GM21447 (cell line): ENCODE data around the gene CISD2.
"Not testable (repeated sequence)": the region's sequence is repeated elsewhere in the genome, so short reads cannot be mapped to it uniquely, and the experiment has no call there.

Experiments
- ATAC-seq: cut with Tn5 transposase; IDR thresholded peaks from one replicate; pipeline ENCODE4 v1.9.1; 2021; ENCODE audit not compliant: unreplicated experiment

The CISD2 gene

GRCh38 chr4:102849579-102850104, 19.1 kb upstream of the CISD2 start:
- ATAC-seq: no peak

GRCh38 chr4:102850370-102850769, 18.4 kb upstream of the CISD2 start:
- no peak for ATAC-seq

DNA sequence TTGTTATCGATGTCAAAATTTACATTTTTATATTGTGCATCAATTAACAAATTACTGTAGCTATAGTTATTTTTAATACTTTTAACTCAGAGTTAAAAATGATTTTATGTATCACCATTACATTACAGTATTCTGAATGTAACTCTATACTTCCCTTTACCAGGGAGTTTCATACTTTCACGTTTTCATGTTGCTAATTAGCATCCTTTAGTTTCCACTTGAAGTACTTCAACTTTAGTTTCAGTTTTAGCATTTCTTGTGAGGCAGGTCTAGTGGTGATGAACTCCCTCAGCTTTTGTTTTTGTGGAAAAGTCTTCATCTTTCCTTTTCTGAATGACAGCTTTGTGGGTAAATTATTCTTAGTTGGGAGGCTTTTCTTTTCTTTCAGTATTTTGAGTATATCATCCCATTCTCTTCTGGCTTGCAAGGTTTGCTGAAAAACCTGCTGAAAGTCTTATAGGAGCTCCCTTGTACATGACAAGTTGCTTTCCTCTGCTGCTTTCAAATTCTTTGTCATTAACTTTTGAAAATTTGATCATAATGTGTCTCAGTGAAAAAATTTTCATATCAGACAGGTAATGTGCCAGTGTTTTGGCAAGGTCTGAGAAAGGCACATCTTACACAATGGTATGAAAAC, 9.8 kb upstream of the CISD2 start:
- no peak for ATAC-seq

DNA sequence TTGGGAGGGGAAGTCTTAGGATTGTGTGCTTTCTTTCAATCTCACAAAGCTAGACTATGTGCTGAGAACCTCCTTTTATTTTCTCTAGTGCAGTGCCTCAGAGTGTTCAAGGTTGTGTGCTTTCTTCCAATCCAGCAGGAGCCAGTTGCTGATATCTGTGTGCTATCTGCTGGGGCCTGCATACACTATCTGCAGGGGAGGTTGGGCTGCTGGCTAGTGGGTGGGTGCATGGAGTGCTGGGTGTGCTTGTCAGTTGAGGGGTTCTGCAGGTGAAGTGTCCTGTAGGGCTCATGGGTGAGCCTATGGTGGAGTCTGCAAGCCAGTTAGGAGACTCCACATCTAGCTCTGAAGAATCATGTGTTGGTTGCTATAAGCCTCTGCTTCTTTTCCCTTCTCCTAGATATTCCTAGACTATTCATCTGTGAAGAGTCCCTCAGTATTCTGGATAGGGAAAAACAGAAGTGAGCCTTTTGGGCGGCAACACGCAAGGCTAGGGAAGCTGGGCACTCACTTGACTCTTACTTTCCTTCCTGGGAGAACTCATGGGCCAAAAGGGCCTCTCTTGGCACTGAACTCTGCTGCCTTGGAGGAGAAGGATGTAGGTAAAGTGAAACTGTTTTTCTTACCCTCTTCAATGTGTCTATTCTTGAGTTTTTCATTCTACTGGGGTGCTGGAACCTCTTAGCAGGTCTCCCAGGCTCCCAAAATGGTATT, 8.0 kb upstream of the CISD2 start:
- no peak for ATAC-seq

GRCh38 chr4:102862016-102862415, 6.8 kb upstream of the CISD2 start:
- ATAC-seq: no peak

- no peak for ATAC-seq
Observed at GRCh38 chr4:102862747-102863146, 6.0 kb upstream of the CISD2 start.

GRCh38 chr4:102865327-102865726, 3.5 kb upstream of the CISD2 start:
- not testable (repeated sequence) for ATAC-seq

- ATAC-seq: no peak
Observed at GRCh38 chr4:102867278-102868152, 1.3 kb upstream of the CISD2 start.

- ATAC-seq: peak; percentile 48
Observed at GRCh38 chr4:102868153-102868780, 525 bp upstream of the CISD2 start.

DNA sequence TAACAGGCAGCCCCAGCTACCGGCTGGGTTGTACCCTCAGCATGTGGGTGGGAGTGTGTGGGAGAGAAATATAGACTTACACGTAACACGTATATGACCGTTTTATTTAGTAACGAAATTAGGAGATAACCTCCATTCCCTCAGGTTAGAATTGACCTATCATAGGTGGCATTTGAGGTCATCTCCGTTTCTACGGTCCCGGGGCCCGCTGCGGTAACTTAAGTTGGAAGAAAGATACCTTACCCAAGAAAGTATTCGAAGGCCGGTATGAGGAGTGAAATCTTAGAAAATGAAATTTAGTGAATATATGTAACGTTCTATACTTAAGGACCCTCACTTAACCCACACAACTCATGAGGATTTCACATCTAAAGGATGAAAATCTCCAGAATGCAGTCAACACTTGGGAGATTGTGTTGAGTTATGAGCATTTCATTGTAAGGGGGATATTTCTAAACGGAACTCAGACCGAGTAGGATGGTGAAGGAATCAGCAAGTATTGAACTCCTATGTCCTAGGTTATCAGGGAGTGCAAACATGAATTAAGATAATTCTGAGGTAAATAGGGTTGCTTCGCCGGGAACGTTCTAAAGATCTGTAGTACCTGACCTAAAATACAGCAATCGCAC, 891 bp downstream of the CISD2 start:
- peak; percentile 28 for ATAC-seq

GRCh38 chr4:102871772-102872171, 3.0 kb downstream of the CISD2 start:
- ATAC-seq: no peak

DNA sequence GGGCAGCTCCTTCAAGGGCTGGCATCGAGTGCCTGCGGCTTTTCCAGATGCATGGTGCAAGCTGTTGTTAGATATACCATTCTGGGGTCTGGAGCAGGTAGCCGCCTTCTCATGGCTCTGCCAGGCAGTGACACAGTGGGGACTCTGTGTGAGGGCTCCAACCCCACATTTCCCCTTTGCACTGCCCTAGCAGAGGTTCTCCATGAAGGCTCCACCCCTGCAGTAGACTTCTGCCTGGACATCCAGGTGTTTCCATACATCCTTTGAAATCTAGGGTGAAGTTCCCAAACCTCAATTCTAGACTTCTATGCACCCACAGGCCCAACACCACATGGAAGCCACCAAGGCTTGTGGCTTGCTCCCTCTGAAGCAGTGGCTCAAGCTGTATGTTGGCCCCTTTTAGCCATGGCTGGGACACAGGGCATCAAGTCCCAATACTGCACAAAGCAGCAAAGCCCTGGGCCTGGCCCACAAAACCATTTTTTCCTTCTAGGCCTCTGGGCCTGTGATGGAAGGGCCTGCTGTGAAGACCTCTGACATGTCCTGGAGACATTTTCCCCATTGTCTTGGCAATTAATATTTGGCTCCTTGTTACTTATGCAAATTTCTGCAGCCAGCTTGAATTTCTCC, 8.8 kb downstream of the CISD2 start:
- ATAC-seq: not testable (repeated sequence)

- not testable (repeated sequence) for ATAC-seq
Observed at GRCh38 chr4:102878349-102878748, 9.6 kb downstream of the CISD2 start.

GRCh38 chr4:102878901-102879300, 10.1 kb downstream of the CISD2 start:
- ATAC-seq: no peak

GRCh38 chr4:102881343-102881742, 12.6 kb downstream of the CISD2 start:
- no peak for ATAC-seq

GRCh38 chr4:102883278-102883677, 14.5 kb downstream of the CISD2 start:
- no peak for ATAC-seq

GRCh38 chr4:102888570-102888969, 19.8 kb downstream of the CISD2 start:
- not testable (repeated sequence) for ATAC-seq

GRCh38 chr4:102889866-102890265, 21.1 kb downstream of the CISD2 start:
- not testable (repeated sequence) for ATAC-seq

- not testable (repeated sequence) for ATAC-seq
Observed at GRCh38 chr4:102896547-102896946, 27.8 kb downstream of the CISD2 start.

- not testable (repeated sequence) for ATAC-seq
Observed at GRCh38 chr4:102897610-102898009, 28.8 kb downstream of the CISD2 start.
